EL (cell line): ENCODE measurements around the gene PARD3.

ENCODE experiments used
- DNase-seq: peaks from one replicate; pipeline ENCODE4 v3.0.0-alpha.2; 2016

The PARD3 gene

DNA sequence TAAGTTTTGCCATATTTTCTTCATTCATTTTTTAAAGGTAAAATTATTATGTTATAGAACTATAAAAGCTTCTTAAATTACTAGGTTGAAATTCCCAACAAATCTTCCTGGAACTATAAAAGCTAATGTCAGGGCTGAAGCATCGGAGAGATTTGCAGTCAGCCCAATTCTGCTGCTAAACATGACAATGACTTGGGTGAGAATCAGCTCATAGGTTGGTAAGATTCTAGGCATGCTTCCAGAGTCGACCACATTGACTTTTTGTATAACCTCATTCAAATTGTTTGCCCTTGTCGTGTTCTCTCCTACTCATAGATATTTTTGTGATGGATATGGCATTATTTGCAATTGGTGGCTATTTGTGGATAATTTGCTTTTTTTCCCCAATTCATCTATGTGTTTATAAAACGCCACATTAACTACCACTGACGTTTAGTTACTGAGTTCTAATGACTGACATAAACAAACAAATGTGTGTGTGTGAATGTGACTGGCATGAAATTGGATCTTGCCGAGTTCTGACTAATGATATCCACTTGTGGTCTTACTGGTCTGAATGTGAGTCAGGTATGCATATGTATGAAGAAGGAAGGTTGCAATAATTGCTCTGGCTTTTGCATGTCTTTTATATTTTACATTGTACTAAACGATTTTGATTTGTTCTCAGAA is 579.8 kb downstream of the PARD3 start:
- DNase-seq = peak; percentile 31

DNA sequence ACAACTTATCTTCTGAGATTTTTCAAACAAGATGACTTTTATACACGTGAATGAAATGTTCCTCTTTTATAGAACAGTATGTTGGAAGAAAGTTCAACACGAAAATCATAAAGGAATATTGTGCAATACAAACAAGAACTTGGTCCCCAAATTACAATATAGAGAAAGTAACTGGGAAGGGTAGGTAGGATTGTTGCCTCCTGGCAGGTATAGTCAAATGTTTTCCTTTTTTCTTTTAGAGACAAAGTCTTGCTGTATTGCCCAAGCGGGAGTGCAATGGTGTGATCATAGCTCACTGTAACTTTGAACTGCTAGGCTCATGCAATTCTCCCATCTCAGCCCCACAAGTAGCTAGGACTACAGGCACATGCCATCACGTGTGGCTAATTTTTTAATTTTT is 582.6 kb downstream of the PARD3 start:
- DNase-seq = no peak

- DNase-seq = no peak
Measured at GRCh38 chr10:34231441-34232180, 583.5 kb downstream of the PARD3 start.

- no peak for DNase-seq
Measured at GRCh38 chr10:34229917-34230316, 585.2 kb downstream of the PARD3 start.

GRCh38 chr10:34228066-34228465 is 587.0 kb downstream of the PARD3 start:
- DNase-seq = no peak

DNA sequence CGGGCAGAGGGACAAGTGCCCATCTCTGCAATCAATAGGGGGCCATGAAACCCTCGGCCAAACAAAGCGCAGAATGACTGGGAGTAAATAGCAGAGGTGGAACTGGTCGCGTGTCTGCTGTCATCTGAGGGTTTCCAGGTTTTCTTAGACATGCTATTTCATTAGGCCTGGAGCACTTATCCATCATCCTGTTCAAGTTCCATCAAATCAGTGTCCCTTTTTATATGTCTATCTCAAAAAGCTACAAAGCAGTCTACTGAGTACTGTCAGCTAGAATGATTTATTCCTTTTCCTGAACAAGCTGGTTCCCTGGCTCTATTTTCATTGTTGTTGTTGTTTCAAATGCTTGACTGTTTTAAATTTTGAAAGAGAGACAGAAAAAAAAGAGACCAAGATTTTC is 590.5 kb downstream of the PARD3 start:
- no peak for DNase-seq

- no peak for DNase-seq
Measured at GRCh38 chr10:34223658-34224057, 591.4 kb downstream of the PARD3 start.

GRCh38 chr10:34222359-34222758 is 592.7 kb downstream of the PARD3 start:
- DNase-seq = no peak

GRCh38 chr10:34219753-34220548 is 595.1 kb downstream of the PARD3 start:
- DNase-seq = no peak

DNA sequence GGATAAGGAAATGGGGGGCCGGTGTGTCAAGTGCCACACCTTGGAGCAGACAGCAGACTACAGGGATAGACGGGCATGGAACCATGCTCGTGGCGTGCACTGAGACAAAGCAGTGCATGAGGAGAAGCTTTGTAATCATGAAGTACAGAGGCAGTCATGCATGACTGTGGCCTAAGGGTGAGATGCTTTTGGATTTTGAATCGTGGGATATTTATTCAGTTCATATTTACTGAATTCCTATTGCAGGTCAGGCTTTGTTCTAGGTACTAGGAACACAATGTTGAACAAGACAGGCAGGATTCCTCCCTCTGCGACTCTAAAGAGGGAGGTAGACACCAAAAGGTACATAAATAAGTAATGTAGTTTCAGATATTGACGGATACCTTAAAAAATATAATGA is 597.6 kb downstream of the PARD3 start:
- DNase-seq = no peak

DNA sequence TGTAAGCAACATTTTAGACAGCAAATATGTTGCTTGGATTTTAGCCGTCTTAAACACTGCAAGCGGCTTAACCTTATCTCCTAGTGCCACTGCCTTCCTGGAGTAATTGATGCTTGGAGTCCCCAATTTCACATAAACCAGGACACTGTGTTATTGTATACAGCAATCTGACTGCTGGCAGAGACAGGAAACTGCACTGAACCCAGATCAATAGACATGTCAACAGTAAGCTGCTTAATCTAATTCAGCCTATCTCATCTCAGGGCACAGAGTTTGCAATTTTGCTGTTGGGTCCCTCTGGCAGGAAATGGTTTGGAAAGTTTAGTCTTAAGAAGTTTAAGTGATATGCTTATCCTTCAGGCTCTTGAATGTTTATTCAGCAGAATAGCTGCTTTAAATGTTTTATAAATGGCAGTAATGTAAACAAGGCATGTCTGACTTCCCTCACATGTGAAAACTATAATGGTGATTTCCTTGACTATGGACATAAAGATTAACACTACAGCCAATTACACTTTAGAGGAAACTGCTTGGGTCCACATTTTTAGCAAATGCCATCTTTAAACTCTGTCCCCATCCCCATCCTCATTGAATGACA is 598.6 kb downstream of the PARD3 start:
- DNase-seq = no peak

DNA sequence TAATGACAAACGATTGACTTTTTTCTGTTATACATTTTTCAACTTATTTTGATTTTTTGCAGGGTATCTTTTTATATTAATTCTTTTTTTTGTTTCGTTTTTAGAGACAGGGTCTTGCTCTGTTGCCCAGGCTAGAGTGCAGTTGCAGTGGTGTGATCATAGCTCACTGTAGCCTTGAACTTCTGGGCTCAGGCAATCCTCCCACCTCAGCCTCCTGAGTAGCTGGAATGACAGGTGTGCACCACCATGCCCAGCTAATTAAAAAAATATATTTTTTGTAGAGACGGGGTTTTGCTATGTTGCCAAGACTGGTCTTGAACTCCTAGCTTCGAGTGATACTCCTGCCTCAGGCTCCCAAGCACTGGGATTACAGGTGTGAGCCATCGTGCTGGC is 601.3 kb downstream of the PARD3 start:
- no peak for DNase-seq

DNA sequence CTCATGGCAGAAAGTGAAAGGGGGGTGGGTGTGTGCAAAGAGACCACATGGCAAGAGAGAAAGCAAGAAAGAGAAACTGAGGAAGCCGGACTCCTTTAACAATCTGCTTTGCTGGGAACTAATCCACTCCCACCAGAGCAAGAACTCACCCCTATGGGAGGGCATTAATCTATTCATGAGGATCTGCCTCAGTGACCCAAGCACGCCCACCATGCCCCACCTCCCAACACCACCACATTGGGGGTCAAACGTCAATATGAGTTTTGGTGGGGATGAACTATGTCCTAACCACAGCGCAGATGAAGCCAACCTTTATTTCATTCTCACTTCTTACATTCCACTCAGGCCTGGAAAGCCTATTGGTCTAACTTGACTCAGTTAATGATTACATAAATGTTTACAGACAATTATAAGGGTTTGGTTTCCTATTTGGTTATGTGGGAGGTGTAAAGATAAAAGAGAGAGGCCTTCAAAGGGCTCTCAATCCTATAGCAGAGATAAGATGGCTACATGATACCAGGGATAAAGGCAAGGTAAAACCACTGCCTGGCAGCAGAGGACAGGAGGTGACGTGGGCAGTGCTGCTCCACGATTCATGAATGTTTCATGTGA is 601.8 kb downstream of the PARD3 start:
- no peak for DNase-seq

DNA sequence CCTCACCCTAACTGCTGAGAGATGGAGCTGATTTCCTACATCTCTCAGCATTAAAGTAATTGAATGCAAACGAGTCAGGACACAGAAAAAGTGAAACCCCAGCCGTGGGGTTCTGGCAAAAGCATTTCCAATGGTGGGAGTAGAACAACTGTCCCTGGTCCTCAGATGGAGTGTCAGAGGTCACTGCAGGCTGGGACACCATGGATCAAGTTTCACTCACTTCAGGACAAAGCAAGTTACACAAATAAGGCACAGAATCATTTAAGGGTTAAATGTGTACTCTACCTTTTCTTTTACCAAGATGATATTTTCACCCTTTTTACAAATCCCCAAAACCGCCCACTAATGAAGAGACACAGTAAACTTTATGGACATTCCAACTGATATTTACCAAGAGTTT is 607.8 kb downstream of the PARD3 start:
- DNase-seq = no peak

GRCh38 chr10:34206935-34207268 is 608.2 kb downstream of the PARD3 start:
- DNase-seq = no peak

- DNase-seq = no peak
Measured at GRCh38 chr10:34206078-34206934, 608.8 kb downstream of the PARD3 start.

DNA sequence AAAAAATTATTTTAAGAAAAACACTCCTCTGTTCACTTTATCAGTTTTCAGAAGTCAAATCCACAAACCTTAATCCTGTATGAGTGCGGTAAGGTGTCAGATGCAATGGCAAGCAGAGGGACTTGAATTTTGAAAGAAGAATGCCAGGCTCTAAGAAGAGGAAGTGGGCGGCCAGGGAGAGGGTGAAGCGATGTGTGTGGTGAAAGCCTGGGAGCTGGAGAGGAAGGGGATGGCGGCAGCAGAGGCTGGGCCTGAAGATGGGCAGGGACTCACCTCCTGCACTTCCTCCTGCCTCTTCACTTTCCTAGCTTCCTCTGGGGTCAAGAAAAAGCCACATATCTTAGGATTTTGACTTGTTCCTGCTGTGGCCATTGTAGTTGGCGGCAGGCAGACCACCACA is 609.6 kb downstream of the PARD3 start:
- DNase-seq = no peak

DNA sequence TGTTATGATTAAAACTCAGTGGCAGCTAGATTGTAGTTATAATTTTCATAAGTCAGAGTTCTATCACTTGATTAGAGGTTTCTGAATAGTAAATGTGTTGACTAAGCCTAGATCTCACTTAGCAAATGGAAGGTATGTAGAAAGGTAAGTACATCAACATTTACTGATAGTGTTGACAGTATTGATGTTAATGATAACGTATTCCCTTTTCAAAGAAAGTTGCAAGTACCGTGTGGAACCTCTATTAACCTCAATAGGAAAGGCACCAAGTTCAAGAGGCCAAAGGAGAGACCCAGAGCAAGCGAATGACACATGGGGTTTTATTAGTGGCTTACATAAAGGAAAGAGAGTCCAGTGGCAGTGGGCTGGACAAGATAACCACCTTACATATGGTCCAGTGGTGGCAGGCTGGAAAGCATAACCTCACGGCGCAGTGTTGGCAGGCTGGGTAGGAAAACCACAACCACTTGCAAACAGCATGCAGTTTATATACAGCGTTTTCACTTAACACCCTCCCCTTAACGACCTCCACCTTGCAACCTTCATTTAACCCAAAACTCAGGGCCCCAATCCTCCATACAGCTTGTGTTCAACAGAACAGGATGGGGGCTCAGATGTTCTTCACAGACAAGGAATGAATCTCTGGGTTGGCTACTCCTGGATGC is 611.0 kb downstream of the PARD3 start:
- DNase-seq = no peak

DNA sequence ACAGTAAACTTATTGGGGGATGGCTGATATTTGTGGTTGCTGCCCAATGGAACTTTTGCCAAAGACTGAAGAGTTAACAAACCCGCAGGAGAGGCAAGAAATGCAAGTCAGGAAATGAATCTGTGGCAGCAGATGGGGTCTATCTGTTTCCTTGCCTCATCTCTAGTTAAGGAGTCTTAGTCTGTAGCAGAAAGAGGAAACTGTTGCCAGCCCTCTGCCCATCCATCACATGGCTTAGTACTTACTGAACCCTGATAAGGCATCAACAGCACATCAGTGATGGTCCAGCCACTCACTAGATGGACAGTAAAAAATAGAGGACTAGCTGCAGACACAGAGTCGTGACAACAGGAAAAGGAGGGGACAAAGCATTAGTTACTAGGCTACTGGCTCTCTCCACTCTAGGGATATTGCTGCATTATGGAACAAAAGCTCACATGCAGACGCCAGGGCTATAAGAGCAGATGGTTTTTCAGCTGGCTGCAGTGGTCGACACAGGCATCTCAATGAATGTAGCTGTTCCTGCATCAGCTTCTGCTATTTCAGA is 614.7 kb downstream of the PARD3 start:
- no peak for DNase-seq

GRCh38 chr10:34198953-34199352 is 616.1 kb downstream of the PARD3 start:
- DNase-seq = no peak

DNA sequence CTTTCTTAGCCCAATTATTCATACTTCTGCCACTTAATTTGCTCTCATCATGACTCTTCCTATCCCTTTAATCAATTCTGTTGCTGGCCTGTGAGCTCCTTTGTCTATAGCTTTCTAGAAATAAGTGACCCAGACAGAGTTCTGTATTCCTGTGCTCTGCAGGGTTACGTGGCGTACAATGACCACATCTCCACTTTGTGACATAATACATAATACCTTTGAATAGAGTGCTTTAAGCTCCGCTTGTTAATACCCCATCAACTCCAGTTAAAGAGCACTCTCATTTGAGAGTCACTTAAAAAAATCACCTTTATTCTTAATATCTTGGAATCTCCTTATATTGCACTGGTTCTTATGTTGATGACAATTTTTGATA is 619.0 kb downstream of the PARD3 start:
- DNase-seq = no peak
